D721Med (cell line): ENCODE data around the gene ARHGEF40.

Experiments used
- DNase-seq: peaks from one replicate; pipeline ENCODE4 v3.0.0; 2011; ENCODE audit warnings: low spot score; ENCODE audit not compliant: insufficient read length
- FAIRE-seq: peaks from 2 replicates; lab custom pipeline; 2011; peaks lifted over from hg19 to GRCh38; lab: Jason Lieb, UNC
- CTCF ChIP-seq: IDR thresholded peaks from 2 replicates; pipeline ENCODE4 v1.5.1; 2012; ENCODE audit warnings: mild to moderate bottlenecking, control low read depth; ENCODE audit not compliant: insufficient read depth; ENCODE audit errors: missing control alignments

ARHGEF40 gene

GRCh38 chr14:21084998-21085853 is 15.1 kb downstream of the ARHGEF40 start:
- FAIRE-seq (no peak), DNase-seq (no peak)
- TF ChIP-seq CTCF, result no peak

- DNase-seq, result no peak
- no peak for TF ChIP-seq CTCF
- no peak for FAIRE-seq
Observed at GRCh38 chr14:21086908-21087293, 16.8 kb downstream of the ARHGEF40 start.

- TF ChIP-seq CTCF, result no peak
- DNase-seq, result peak; percentile 31
- no peak for FAIRE-seq
Observed at GRCh38 chr14:21087294-21088091, 17.4 kb downstream of the ARHGEF40 start.

GRCh38 chr14:21088687-21089086 is 18.6 kb downstream of the ARHGEF40 start:
- TF ChIP-seq CTCF, result no peak
- DNase-seq, result no peak
- no peak for FAIRE-seq

GRCh38 chr14:21089271-21089670 is 19.2 kb downstream of the ARHGEF40 start:
- TF ChIP-seq CTCF, result no peak
- FAIRE-seq (no peak), DNase-seq (peak; percentile 12)

GRCh38 chr14:21089877-21090193 is 19.7 kb downstream of the ARHGEF40 start:
- no peak for FAIRE-seq
- TF ChIP-seq CTCF, result no peak
- DNase-seq, result no peak
